GM12878 (cell line): ENCODE results near the gene APLP2. TPM values are rescaled to one million over a fixed set of nuclear protein-coding genes. Genes with fewer than 3 reads are reported as not detected.

ENCODE experiments used
- ATAC-seq: fragments of 200-7000 bp; cut with Tn5 transposase; 3 replicates; pipeline ENCODE4 v1.9.1; 2020; ENCODE audit warnings: mild to moderate bottlenecking, moderate library complexity
- BruUV-seq: library from RNA; stranded (reverse); fragments of 400-500 nt; replicated peaks from 2 replicates; lab custom pipeline; 2021; lab: Mats Ljungman, UMichigan
- CTCF ChIA-PET: fragments of 300-600 bp; sonication (Branson Sonifier 250); formaldehyde crosslinking; extraction: SDS; loops from one replicate; lab custom pipeline; 2021; ENCODE audit warnings: inconsistent platforms; lab: Yijun Ruan, JAX
- POLR2A ChIA-PET: fragments of 350-600 bp; formaldehyde crosslinking; extraction: SDS; loops from one replicate; lab custom pipeline; 2021; ENCODE audit warnings: inconsistent platforms; lab: Charles Lee
- RAD21 ChIA-PET: fragments of 300-600 bp; sonication (Branson Sonifier 250); formaldehyde crosslinking; loops from one replicate; lab custom pipeline; 2023; ENCODE audit warnings: antibody characterized with exemption; ENCODE audit not compliant: unreplicated experiment; lab: Charles Lee
- SMC1A ChIA-PET: fragments of 300-600 bp; sonication (Branson Sonifier 250); formaldehyde crosslinking; loops from one replicate; lab custom pipeline; 2023; ENCODE audit not compliant: unreplicated experiment, uncharacterized antibody; lab: Charles Lee
- DNase-seq: peaks from one replicate; pipeline ENCODE4 v3.0.0-alpha.2; 2011; ENCODE audit warnings: low read depth, low spot score
- FAIRE-seq: peaks from 3 replicates; lab custom pipeline; 2011; peaks lifted over from hg19 to GRCh38; lab: Jason Lieb, UNC
- H2AFZ ChIP-seq: 2 replicates; pipeline ENCODE4 v1.6.0; 2011; ENCODE audit warnings: low read depth, low read length, control low read depth; ENCODE audit not compliant: control insufficient read depth
- H3K27ac ChIP-seq: 2 replicates; pipeline ENCODE4 v1.5.1; 2011; ENCODE audit warnings: control low read depth; ENCODE audit not compliant: control insufficient read depth, insufficient read depth
- H3K27me3 ChIP-seq, 2 experiments: replicated peaks in 1 of 2; 2 replicates each; pipeline versions ENCODE4 v1.6.0 to v1.6.1; 2011; ENCODE audit warnings: low read length in 1 of 2; ENCODE audit not compliant: control insufficient read depth in 2 of 2, insufficient read depth in 2 of 2
- H3K36me3 ChIP-seq, 2 experiments: 2 replicates each; pipeline ENCODE4 v1.5.1; 2011; ENCODE audit warnings: low read length in 1 of 2; ENCODE audit not compliant: control insufficient read depth in 2 of 2, insufficient read depth in 2 of 2
- H3K4me1 ChIP-seq: 2 replicates; pipeline ENCODE4 v1.6.1; 2011; ENCODE audit warnings: mild to moderate bottlenecking, low read length, moderate library complexity, mixed read lengths; ENCODE audit not compliant: control insufficient read depth, insufficient read depth
- H3K4me2 ChIP-seq: 2 replicates; pipeline ENCODE4 v1.6.0; 2011; ENCODE audit warnings: control low read depth; ENCODE audit not compliant: control insufficient read depth, insufficient read depth
- H3K4me3 ChIP-seq: fragments of 200-600 bp; sonication (generic); 2 replicates; pipeline ENCODE4 v1.5.1; 2016
- H3K79me2 ChIP-seq: 2 replicates; pipeline ENCODE4 v1.6.0; 2011; ENCODE audit warnings: low read length; ENCODE audit not compliant: control insufficient read depth, insufficient read depth
- H3K9ac ChIP-seq: 2 replicates; pipeline ENCODE4 v1.8.0; 2011; ENCODE audit warnings: low read length, control low read depth, mixed read lengths; ENCODE audit not compliant: control insufficient read depth, insufficient read depth
- H3K9me3 ChIP-seq: replicated peaks from 3 replicates; pipeline ENCODE4 v1.5.1; 2011; ENCODE audit warnings: mild to moderate bottlenecking, low read length; ENCODE audit not compliant: control insufficient read depth, insufficient read depth
- H4K20me1 ChIP-seq: 2 replicates; pipeline ENCODE4 v1.6.0; 2011; ENCODE audit not compliant: control insufficient read depth, insufficient read depth
- CHD2 ChIP-seq: IDR thresholded peaks from 2 replicates; pipeline ENCODE4 v1.6.1; 2011; ENCODE audit warnings: low read depth, low read length, improper control_type of control experiment, borderline replicate concordance
- FOXK2 ChIP-seq: fragments of 450-650 bp; IDR thresholded peaks from 2 replicates; pipeline ENCODE4 v1.6.1; 2017; ENCODE audit warnings: mild to moderate bottlenecking, moderate library complexity
- HDAC2 ChIP-seq: fragments of 200-600 bp; sonication (generic); IDR thresholded peaks from 2 replicates; pipeline ENCODE4 v1.6.1; 2017
- NFXL1 ChIP-seq: fragments of 450-650 bp; IDR thresholded peaks from 2 replicates; pipeline ENCODE4 v1.6.1; 2017; ENCODE audit warnings: antibody characterized with exemption, mild to moderate bottlenecking, borderline replicate concordance
- NR2C2 ChIP-seq: IDR thresholded peaks from 2 replicates; pipeline ENCODE4 v1.6.1; 2011; ENCODE audit warnings: borderline replicate concordance, low read depth; ENCODE audit not compliant: control insufficient read depth, insufficient read length
- PML ChIP-seq: IDR thresholded peaks from 2 replicates; pipeline ENCODE4 v1.6.1; 2012; ENCODE audit warnings: low read length, inconsistent platforms
- POLR2A ChIP-seq: IDR thresholded peaks from 2 replicates; pipeline ENCODE4 v1.6.1; 2011; ENCODE audit warnings: low read depth, mild to moderate bottlenecking, low read length
- RAD51 ChIP-seq: fragments of 450-650 bp; IDR thresholded peaks from 2 replicates; pipeline ENCODE4 v1.6.1; 2016; ENCODE audit warnings: moderate library complexity, mild to moderate bottlenecking, inconsistent platforms
- RB1 ChIP-seq: fragments of 450-650 bp; formaldehyde crosslinking; IDR thresholded peaks from 2 replicates; pipeline ENCODE4 v1.6.1; 2017; ENCODE audit warnings: mild to moderate bottlenecking, borderline replicate concordance
- RBBP5 ChIP-seq: fragments of 200-600 bp; sonication (generic); conservative IDR thresholded peaks from 2 replicates; pipeline ENCODE4 v1.6.1; 2016
- SMAD1 ChIP-seq: fragments of 450-650 bp; IDR thresholded peaks from 2 replicates; pipeline ENCODE4 v1.6.1; 2018; ENCODE audit warnings: mild to moderate bottlenecking, low read depth; ENCODE audit not compliant: partially characterized antibody
- SMARCA5 ChIP-seq: fragments of 450-650 bp; IDR thresholded peaks from 2 replicates; pipeline ENCODE4 v1.6.1; 2017; ENCODE audit warnings: mild to moderate bottlenecking
- WRNIP1 ChIP-seq: IDR thresholded peaks from 2 replicates; pipeline ENCODE4 v1.6.1; 2011; ENCODE audit warnings: low read depth, low read length, improper control_type of control experiment, borderline replicate concordance
- ZBED1 ChIP-seq: IDR thresholded peaks from 2 replicates; pipeline ENCODE4 v1.6.1; 2016; ENCODE audit warnings: borderline replicate concordance
- ZNF217 ChIP-seq: fragments of 450-650 bp; IDR thresholded peaks from 2 replicates; pipeline ENCODE4 v1.6.1; 2017; ENCODE audit warnings: antibody characterized with exemption, mild to moderate bottlenecking
- ZNF274 ChIP-seq: IDR thresholded peaks from one replicate; pipeline ENCODE4 v1.8.0; 2011; ENCODE audit not compliant: insufficient read length, insufficient read depth
- WGBS: methylation state at CpG from one replicate; pipeline ENCODE4 v1.1.6; 2016; ENCODE audit warnings: low lambda C conversion rate; ENCODE audit not compliant: insufficient replicate concordance, insufficient coverage; ENCODE audit errors: missing lambda C conversion rate; 5-methylcytosine and 5-hydroxymethylcytosine counted together
- in situ Hi-C: fragments of 300-500 bp; cut with MboI; formaldehyde crosslinking; loops from 9 replicates; pipeline ENCODE4 v1.14.3; 2018; ENCODE audit warnings: mixed read lengths
- intact Hi-C: fragments of 100-400 bp; cut with micrococcal nuclease; formaldehyde crosslinking; loops from one replicate; pipeline ENCODE4 v1.14.2; 2022; ENCODE audit not compliant: unreplicated experiment
- polyA plus RNA-seq, 11 experiments: library from polyadenylated mRNA; depleted of rRNA in 4 of 11; unstranded in 6 of 11; stranded (reverse) in 5 of 11; fragments of >200 nt; fragmentation: Nextera tagmentation in 4 of 11; fragmentation: Illumina TruSeq in 1 of 11; extraction: Ambion mirVana in 4 of 11; extraction: Trizol in 1 of 11; gene quantifications; 1 replicate in 1 of 11; 2 replicates in 10 of 11; pipeline versions ENCODE4 v1.2.1 to v1.2.3, GENCODE V29; 2011 to 2016; ENCODE audit warnings: inconsistent platforms in 2 of 11, missing spikeins in 2 of 11, low read depth in 1 of 11
- total RNA-seq, 4 experiments: library from RNA; depleted of rRNA in 3 of 4; stranded (reverse); fragments of >200 nt in 3 of 4; fragmentation: Illumina TruSeq in 1 of 4; extraction: Trizol in 1 of 4; gene quantifications; 2 replicates each; pipeline versions ENCODE4 v1.2.1 to v1.2.3, GENCODE V29; 2013 to 2021
- TF ChIP-seq, protein P1 (sequence below): fragments of 450-650 bp; IDR thresholded peaks from 2 replicates; pipeline ENCODE4 v1.6.1; 2017; ENCODE audit warnings: antibody characterized with exemption, mild to moderate bottlenecking, moderate library complexity
- TF ChIP-seq, protein P2 (sequence below): IDR thresholded peaks from 2 replicates; pipeline ENCODE4 v1.6.1; 2012; ENCODE audit warnings: low read depth, low read length, improper control_type of control experiment

APLP2 gene
- total and polyA plus RNA-seq, 10 of the 15 experiments (the other 5 are each of a cell fraction or from before 2014, with no cell fraction given): 2.3 to 38.8 (median 21.3) TPM

DNA sequence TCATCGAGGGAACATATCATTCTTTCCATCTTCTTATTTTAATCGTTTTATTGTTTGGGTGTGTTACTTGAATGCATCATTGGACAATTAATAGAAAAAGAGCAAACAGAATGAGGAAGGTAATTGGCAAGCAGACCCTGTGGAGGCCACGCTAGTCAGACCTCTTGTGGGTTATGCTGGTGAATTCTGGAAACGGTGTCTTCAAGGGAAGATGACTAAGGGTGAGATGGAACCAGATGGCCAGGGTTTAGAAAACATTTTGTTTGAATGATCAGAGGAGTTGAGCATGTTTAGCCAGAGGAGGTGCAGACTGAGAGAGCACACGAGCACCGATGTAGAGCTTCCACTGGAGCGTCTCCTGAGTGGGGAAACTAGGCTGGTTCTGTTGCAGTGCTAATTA, 98.4 kb downstream of the APLP2 start:
- no peaks in the 10 kb centered on the region for H4K20me1 ChIP-seq
- FAIRE-seq (no peak), ATAC-seq (no peak), DNase-seq (no peak)
- no peak overlapping the region for H3K9ac ChIP-seq
- H3K4me2 ChIP-seq: no peak overlapping the region
- H3K27me3 ChIP-seq: peaks cover 0 to 2% of the 10 kb centered on the region in 2 experiments; a peak in 2 of 4 replicates
- SMC1A ChIA-PET: interaction anchor here (0.5 to 4.6 kb wide), 4 partner anchors 10 to 363 kb away, joined by 3 to 21 read pairs (median 4); no protein-coding TSS in a partner anchor
- BruUV-seq: no TSS peak
- in situ Hi-C loops (no loop called here), intact Hi-C loops (no loop called here)
- no peak overlapping the region for H2AFZ ChIP-seq
- H3K4me1 ChIP-seq: no peaks in the 10 kb centered on the region
- TF ChIP-seq ZNF217 (no peak), ZNF274 (no peak), FOXK2 (no peak), HDAC2 (no peak), SMARCA5 (no peak), RBBP5 (no peak), NR2C2 (no peak), SMAD1 (no peak), POLR2A (no peak), PML (no peak)
- POLR2A ChIA-PET: interaction anchor here (2.1 kb wide), 1 partner anchor 11 kb away, joined by 6 read pairs; no protein-coding TSS in a partner anchor
- no peaks in the 10 kb centered on the region for H3K79me2 ChIP-seq
- 38% methylated on average over 7 of the region's 7 CpGs for WGBS
- H3K27ac ChIP-seq: no peak overlapping the region
- CTCF ChIA-PET: interaction anchor here (1.6 kb wide), 1 partner anchor 10 kb away, joined by 6 read pairs; no protein-coding TSS in a partner anchor
- H3K9me3 ChIP-seq: no peaks in the 10 kb centered on the region
- H3K36me3 ChIP-seq: no peaks in the 10 kb centered on the region
- no peak overlapping the region for H3K4me3 ChIP-seq
- RAD21 ChIA-PET: no interaction called here

DNA sequence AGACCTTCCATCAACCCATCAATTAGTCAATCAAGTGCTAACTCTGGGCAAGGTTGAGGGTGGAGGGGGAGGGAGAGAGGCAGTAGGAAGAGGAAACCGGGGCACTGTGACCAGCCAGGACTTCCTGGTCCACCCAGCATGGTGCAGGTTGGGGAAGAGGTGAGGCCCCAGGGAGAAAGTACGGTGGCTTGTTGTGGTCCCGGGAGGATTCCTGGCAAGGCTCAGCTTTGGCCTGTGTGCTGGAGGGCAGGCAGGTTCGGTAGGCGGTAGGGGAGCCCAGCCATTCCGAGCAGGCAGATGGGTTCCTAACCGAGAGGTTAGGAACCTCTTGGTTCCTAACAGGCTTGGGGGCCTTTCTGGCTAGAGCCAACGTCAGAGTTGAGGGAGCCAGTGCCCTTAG, 100.7 kb downstream of the APLP2 start:
- H3K36me3 ChIP-seq: no peaks in the 10 kb centered on the region
- FAIRE-seq: no peak
- no peak overlapping the region for H2AFZ ChIP-seq
- H3K9me3 ChIP-seq: no peaks in the 10 kb centered on the region; the same call in 2 of the 3 replicates
- in situ Hi-C loops (no loop called here), intact Hi-C loops (no loop called here)
- 30% methylated on average over 8 of the region's 8 CpGs for WGBS
- RAD21 ChIA-PET: no interaction called here
- H3K27me3 ChIP-seq: peaks cover 0 to 2% of the 10 kb centered on the region in 2 experiments; a peak in 1 of 4 replicates
- no peak overlapping the region for H3K4me2 ChIP-seq
- POLR2A ChIA-PET: no interaction called here
- no peak for ATAC-seq
- SMC1A ChIA-PET: no interaction called here
- H3K4me3 ChIP-seq: no peak overlapping the region
- DNase-seq: no peak
- CTCF ChIA-PET: no interaction called here
- no TSS peak for BruUV-seq
- H3K4me1 ChIP-seq: no peaks in the 10 kb centered on the region
- no peaks in the 10 kb centered on the region for H4K20me1 ChIP-seq
- H3K79me2 ChIP-seq: no peaks in the 10 kb centered on the region
- no peak overlapping the region for H3K27ac ChIP-seq
- no peak overlapping the region for H3K9ac ChIP-seq
- TF ChIP-seq NFXL1 (no peak), WRNIP1 (no peak), ZBED1 (no peak), RB1 (no peak), RAD51 (no peak), CHD2 (no peak)
- TF ChIP-seq, protein P1, sequence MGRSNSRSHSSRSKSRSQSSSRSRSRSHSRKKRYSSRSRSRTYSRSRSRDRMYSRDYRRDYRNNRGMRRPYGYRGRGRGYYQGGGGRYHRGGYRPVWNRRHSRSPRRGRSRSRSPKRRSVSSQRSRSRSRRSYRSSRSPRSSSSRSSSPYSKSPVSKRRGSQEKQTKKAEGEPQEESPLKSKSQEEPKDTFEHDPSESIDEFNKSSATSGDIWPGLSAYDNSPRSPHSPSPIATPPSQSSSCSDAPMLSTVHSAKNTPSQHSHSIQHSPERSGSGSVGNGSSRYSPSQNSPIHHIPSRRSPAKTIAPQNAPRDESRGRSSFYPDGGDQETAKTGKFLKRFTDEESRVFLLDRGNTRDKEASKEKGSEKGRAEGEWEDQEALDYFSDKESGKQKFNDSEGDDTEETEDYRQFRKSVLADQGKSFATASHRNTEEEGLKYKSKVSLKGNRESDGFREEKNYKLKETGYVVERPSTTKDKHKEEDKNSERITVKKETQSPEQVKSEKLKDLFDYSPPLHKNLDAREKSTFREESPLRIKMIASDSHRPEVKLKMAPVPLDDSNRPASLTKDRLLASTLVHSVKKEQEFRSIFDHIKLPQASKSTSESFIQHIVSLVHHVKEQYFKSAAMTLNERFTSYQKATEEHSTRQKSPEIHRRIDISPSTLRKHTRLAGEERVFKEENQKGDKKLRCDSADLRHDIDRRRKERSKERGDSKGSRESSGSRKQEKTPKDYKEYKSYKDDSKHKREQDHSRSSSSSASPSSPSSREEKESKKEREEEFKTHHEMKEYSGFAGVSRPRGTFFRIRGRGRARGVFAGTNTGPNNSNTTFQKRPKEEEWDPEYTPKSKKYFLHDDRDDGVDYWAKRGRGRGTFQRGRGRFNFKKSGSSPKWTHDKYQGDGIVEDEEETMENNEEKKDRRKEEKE: no peak
- TF ChIP-seq, protein P2, sequence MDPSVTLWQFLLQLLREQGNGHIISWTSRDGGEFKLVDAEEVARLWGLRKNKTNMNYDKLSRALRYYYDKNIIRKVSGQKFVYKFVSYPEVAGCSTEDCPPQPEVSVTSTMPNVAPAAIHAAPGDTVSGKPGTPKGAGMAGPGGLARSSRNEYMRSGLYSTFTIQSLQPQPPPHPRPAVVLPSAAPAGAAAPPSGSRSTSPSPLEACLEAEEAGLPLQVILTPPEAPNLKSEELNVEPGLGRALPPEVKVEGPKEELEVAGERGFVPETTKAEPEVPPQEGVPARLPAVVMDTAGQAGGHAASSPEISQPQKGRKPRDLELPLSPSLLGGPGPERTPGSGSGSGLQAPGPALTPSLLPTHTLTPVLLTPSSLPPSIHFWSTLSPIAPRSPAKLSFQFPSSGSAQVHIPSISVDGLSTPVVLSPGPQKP: no peak
